Natural killer cell (primary cell): ENCODE measurements around the gene KSR2. TPM values are rescaled to one million over a fixed set of nuclear protein-coding genes. Genes with fewer than 3 reads are reported as not detected.

Experiments
- ATAC-seq, 3 donors: fragments of 150-1000 bp in 2 of 3; fragments of 200-7000 bp in 1 of 3; cut with Tn5 transposase; 1 replicate in 1 of 3; 2 replicates in 2 of 3; pipeline ENCODE4 v1.10.0; 2021; ENCODE audit warnings: mild to moderate bottlenecking in 2 of 3, moderate library complexity in 2 of 3
- DNase-seq, 2 donors: peaks; one replicate each; pipeline versions ENCODE4 v3.0.0 to v3.0.0-alpha.2; 2013 to 2021; ENCODE audit warnings: mixed read lengths in 1 of 2
- H3K27ac ChIP-seq: one replicate; pipeline ENCODE4 v1.5.1; 2013; ENCODE audit warnings: mild to moderate bottlenecking, low read length
- H3K27me3 ChIP-seq: one replicate; pipeline ENCODE4 v1.6.1; 2013; ENCODE audit warnings: low read length; ENCODE audit not compliant: control insufficient read depth, insufficient read depth
- H3K36me3 ChIP-seq: one replicate; pipeline ENCODE4 v1.6.1; 2013; ENCODE audit warnings: low read length; ENCODE audit not compliant: control insufficient read depth, insufficient read depth
- H3K4me1 ChIP-seq: one replicate; pipeline ENCODE4 v1.6.1; 2013; ENCODE audit warnings: low read length; ENCODE audit not compliant: control insufficient read depth, insufficient read depth
- H3K4me3 ChIP-seq: one replicate; pipeline ENCODE4 v1.5.1; 2013; ENCODE audit warnings: low read length
- H3K9me3 ChIP-seq: one replicate; pipeline ENCODE4 v1.6.1; 2013; ENCODE audit warnings: low read length; ENCODE audit not compliant: control insufficient read depth, insufficient read depth
- H3K27ac Mint-ChIP-seq, 2 donors: one replicate each; pipeline ENCODE4 v1.8.0; 2022; ENCODE audit warnings: mild to moderate bottlenecking in 2 of 2, mixed read lengths in 2 of 2, moderate library complexity in 1 of 2
- H3K27me3 Mint-ChIP-seq, 2 donors: one replicate each; pipeline ENCODE4 v1.8.0; 2022; ENCODE audit warnings: low read depth in 2 of 2, mixed read lengths in 2 of 2
- H3K36me3 Mint-ChIP-seq: one replicate; pipeline ENCODE4 v1.8.0; 2022; ENCODE audit warnings: mixed read lengths
- H3K4me1 Mint-ChIP-seq, 2 donors: one replicate each; pipeline ENCODE4 v1.8.0; 2022; ENCODE audit warnings: mixed read lengths in 2 of 2
- H3K4me3 Mint-ChIP-seq: one replicate; pipeline ENCODE4 v1.8.0; 2022; ENCODE audit warnings: mild to moderate bottlenecking, moderate library complexity, mixed read lengths
- H3K9me3 Mint-ChIP-seq, 2 donors: one replicate each; pipeline ENCODE4 v1.8.0; 2022; ENCODE audit warnings: mixed read lengths in 2 of 2
- WGBS: methylation state at CpG from one replicate; pipeline ENCODE4 v1.1.7; 2013; ENCODE audit warnings: missing lambda C conversion rate; ENCODE audit not compliant: insufficient coverage; 5-methylcytosine and 5-hydroxymethylcytosine counted together
- intact Hi-C: fragments of 100-400 bp; cut with micrococcal nuclease; formaldehyde crosslinking; loops from one replicate; pipeline ENCODE4 v1.14.2; 2022
- total RNA-seq, 4 donors: library from RNA; stranded (reverse); fragments of 120-200 nt in 1 of 4; gene quantifications; one replicate each; pipeline versions ENCODE4 v1.2.3 to v1.2.4, GENCODE V29; 2013 to 2022
- TF ChIP-seq, protein P1 (sequence below): fragments of 200-600 bp; IDR thresholded peaks from one replicate; pipeline ENCODE4 v1.8.0; 2022; ENCODE audit warnings: antibody characterized with exemption

KSR2 gene
- total RNA-seq, 3 donors from 2014 or later (not counting 1 experiment from before 2014, with no cell fraction given) = not detected

GRCh38 chr12:117540011-117540410, 428.8 kb downstream of the KSR2 start:
- no peaks in the 10 kb centered on the region for H3K4me1 Mint-ChIP-seq
- intact Hi-C loops = no loop called here
- H3K4me3 Mint-ChIP-seq = no peak overlapping the region

DNA sequence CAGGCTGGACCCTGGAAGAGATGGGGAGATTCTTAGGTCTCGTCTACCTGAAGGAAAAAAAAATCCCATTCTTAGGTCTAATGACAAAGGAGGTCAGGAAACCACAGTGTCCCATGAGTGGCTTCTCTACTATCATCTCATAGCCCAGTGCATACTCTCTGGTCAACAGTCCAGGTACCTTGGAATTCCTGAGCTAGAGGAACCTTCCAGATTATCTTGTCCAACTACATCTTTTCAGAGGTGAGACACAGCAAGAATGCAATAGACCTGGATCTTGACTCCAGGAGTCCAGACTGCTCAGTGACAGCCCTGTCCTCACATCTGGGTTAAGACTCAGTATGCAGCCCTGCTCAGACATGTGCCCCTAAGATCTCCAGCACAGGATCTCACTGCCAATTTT, 429.9 kb downstream of the KSR2 start:
- H3K27me3 ChIP-seq = no peaks in the 10 kb centered on the region
- no peak for DNase-seq
- H3K4me3 ChIP-seq = no peak overlapping the region
- H3K36me3 ChIP-seq = no peaks in the 10 kb centered on the region
- no peak for ATAC-seq
- no peak overlapping the region for H3K4me3 Mint-ChIP-seq
- H3K4me1 ChIP-seq = no peaks in the 10 kb centered on the region
- TF ChIP-seq, protein P1, sequence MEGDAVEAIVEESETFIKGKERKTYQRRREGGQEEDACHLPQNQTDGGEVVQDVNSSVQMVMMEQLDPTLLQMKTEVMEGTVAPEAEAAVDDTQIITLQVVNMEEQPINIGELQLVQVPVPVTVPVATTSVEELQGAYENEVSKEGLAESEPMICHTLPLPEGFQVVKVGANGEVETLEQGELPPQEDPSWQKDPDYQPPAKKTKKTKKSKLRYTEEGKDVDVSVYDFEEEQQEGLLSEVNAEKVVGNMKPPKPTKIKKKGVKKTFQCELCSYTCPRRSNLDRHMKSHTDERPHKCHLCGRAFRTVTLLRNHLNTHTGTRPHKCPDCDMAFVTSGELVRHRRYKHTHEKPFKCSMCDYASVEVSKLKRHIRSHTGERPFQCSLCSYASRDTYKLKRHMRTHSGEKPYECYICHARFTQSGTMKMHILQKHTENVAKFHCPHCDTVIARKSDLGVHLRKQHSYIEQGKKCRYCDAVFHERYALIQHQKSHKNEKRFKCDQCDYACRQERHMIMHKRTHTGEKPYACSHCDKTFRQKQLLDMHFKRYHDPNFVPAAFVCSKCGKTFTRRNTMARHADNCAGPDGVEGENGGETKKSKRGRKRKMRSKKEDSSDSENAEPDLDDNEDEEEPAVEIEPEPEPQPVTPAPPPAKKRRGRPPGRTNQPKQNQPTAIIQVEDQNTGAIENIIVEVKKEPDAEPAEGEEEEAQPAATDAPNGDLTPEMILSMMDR = no peak
- H3K4me1 Mint-ChIP-seq = no peaks in the 10 kb centered on the region
- peaks cover 0 to 2% of the 10 kb centered on the region in 2 donors for H3K9me3 Mint-ChIP-seq
- no peaks in the 10 kb centered on the region for H3K36me3 Mint-ChIP-seq
- H3K27ac ChIP-seq = no peak overlapping the region
- no peaks in the 10 kb centered on the region for H3K9me3 ChIP-seq
- H3K27ac Mint-ChIP-seq = no peak overlapping the region
- WGBS = 57% methylated on average over 1 of the region's 1 CpG
- intact Hi-C loops = no loop called here
- H3K27me3 Mint-ChIP-seq = no peaks in the 10 kb centered on the region

More at GRCh38 chr12:117540011-117540410, 428.8 kb downstream of the KSR2 start:
- Mint-ChIP-seq H3K27ac (no peak overlapping the region), H3K27me3 (peaks cover 0 to 1% of the 10 kb centered on the region in 2 donors), H3K36me3 (no peaks in the 10 kb centered on the region), H3K9me3 (peaks cover 0 to 2% of the 10 kb centered on the region in 2 donors)
- 67% methylated on average over 5 of the region's 5 CpGs for WGBS
- Histone ChIP-seq H3K4me1 (no peaks in the 10 kb centered on the region), H3K9me3 (no peaks in the 10 kb centered on the region), H3K27ac (no peak overlapping the region), H3K27me3 (no peaks in the 10 kb centered on the region), H3K4me3 (no peak overlapping the region), H3K36me3 (no peaks in the 10 kb centered on the region)
- DNase-seq = no peak
- ATAC-seq = no peak
- TF ChIP-seq, protein P1 = no peak

GRCh38 chr12:117538032-117538690, 430.6 kb downstream of the KSR2 start:
- no peak for ATAC-seq
- H3K36me3 Mint-ChIP-seq = no peaks in the 10 kb centered on the region
- H3K4me3 ChIP-seq = no peak overlapping the region
- no peaks in the 10 kb centered on the region for H3K36me3 ChIP-seq
- DNase-seq = no peak
- H3K4me1 Mint-ChIP-seq = no peaks in the 10 kb centered on the region
- no peaks in the 10 kb centered on the region for H3K27me3 Mint-ChIP-seq
- no peak overlapping the region for H3K4me3 Mint-ChIP-seq
- H3K4me1 ChIP-seq = no peaks in the 10 kb centered on the region
- no peaks in the 10 kb centered on the region for H3K27me3 ChIP-seq
- TF ChIP-seq, protein P1 = no peak
- intact Hi-C loops = no loop called here
- peaks cover 0 to 2% of the 10 kb centered on the region in 2 donors for H3K9me3 Mint-ChIP-seq
- H3K9me3 ChIP-seq = no peaks in the 10 kb centered on the region
- no peak overlapping the region for H3K27ac ChIP-seq
- WGBS = 95% methylated on average over 8 of the region's 8 CpGs
- H3K27ac Mint-ChIP-seq = no peak overlapping the region

- WGBS = 70% methylated on average over 6 of the region's 6 CpGs
- Histone ChIP-seq H3K27me3 (no peaks in the 10 kb centered on the region), H3K27ac (no peak overlapping the region), H3K9me3 (no peaks in the 10 kb centered on the region), H3K4me1 (no peaks in the 10 kb centered on the region), H3K36me3 (no peaks in the 10 kb centered on the region), H3K4me3 (no peak overlapping the region)
- intact Hi-C loops = no loop called here
- H3K4me1 Mint-ChIP-seq = no peaks in the 10 kb centered on the region
- H3K9me3 Mint-ChIP-seq = peaks cover 0 to 2% of the 10 kb centered on the region in 2 donors
- H3K4me3 Mint-ChIP-seq = no peak overlapping the region
- H3K27ac Mint-ChIP-seq = no peak overlapping the region
- H3K27me3 Mint-ChIP-seq = peaks cover 0 to 7% of the 10 kb centered on the region in 2 donors
- DNase-seq = no peak
- H3K36me3 Mint-ChIP-seq = no peaks in the 10 kb centered on the region
- ATAC-seq = no peak
- TF ChIP-seq, protein P1 = no peak
Measured at GRCh38 chr12:117533687-117534086, 435.1 kb downstream of the KSR2 start.
